NT2/D1 (cell line): ENCODE measurements around the gene DSCAML1.
A peak's percentile ranks its signal among the peaks of the same experiment; 100 is the strongest.

Experiments used
- DNase-seq: peaks from one replicate; pipeline ENCODE4 v3.0.0-alpha.2; 2011; ENCODE audit warnings: low read depth, low spot score
- H3K27me3 ChIP-seq: 2 replicates; pipeline ENCODE4 v1.6.0; 2011; ENCODE audit warnings: mild to moderate bottlenecking; ENCODE audit not compliant: insufficient read length, insufficient read depth
- H3K36me3 ChIP-seq: 2 replicates; pipeline ENCODE4 v1.6.1; 2011; ENCODE audit warnings: mild to moderate bottlenecking, low read length, mixed read lengths; ENCODE audit not compliant: insufficient read depth, insufficient read length
- H3K4me1 ChIP-seq: 2 replicates; pipeline ENCODE4 v1.5.1; 2011; ENCODE audit not compliant: insufficient read depth, insufficient read length
- H3K4me3 ChIP-seq: 2 replicates; pipeline ENCODE4 v1.5.1; 2011; ENCODE audit warnings: low read depth; ENCODE audit not compliant: insufficient read length
- H3K9ac ChIP-seq: 2 replicates; pipeline ENCODE4 v1.6.0; 2011; ENCODE audit warnings: low read depth; ENCODE audit not compliant: insufficient read length
- H3K9me3 ChIP-seq: 2 replicates; pipeline ENCODE4 v1.5.1; 2011; ENCODE audit warnings: mild to moderate bottlenecking, low read length; ENCODE audit not compliant: insufficient read depth
- SUZ12 ChIP-seq: IDR thresholded peaks from 2 replicates; pipeline ENCODE4 v1.6.1; 2011; ENCODE audit not compliant: insufficient read length, insufficient read depth; ENCODE audit errors: extremely low read depth
- YY1 ChIP-seq: IDR thresholded peaks from 2 replicates; pipeline ENCODE4 v1.6.1; 2011; ENCODE audit not compliant: insufficient read length, insufficient read depth
- ZNF274 ChIP-seq: IDR thresholded peaks from 2 replicates; pipeline ENCODE4 v1.6.1; 2011; ENCODE audit warnings: mild to moderate bottlenecking, low read depth, low read length

DSCAML1 gene

GRCh38 chr11:117498791-117499190 is 298.2 kb downstream of the DSCAML1 start:
- Histone ChIP-seq H3K4me1 (peaks cover 6% of the 10 kb centered on the region), H3K4me3 (no peak overlapping the region), H3K36me3 (no peaks in the 10 kb centered on the region), H3K9me3 (no peaks in the 10 kb centered on the region), H3K9ac (no peak overlapping the region), H3K27me3 (no peaks in the 10 kb centered on the region)
- DNase-seq = no peak
- TF ChIP-seq SUZ12 (no peak), ZNF274 (no peak), YY1 (no peak)

- DNase-seq = no peak
- no peak overlapping the region for H3K4me3 ChIP-seq
- H3K9me3 ChIP-seq = no peaks in the 10 kb centered on the region
- TF ChIP-seq ZNF274 (no peak), YY1 (no peak), SUZ12 (no peak)
- H3K9ac ChIP-seq = no peak overlapping the region
- peaks cover 6% of the 10 kb centered on the region for H3K4me1 ChIP-seq
- H3K36me3 ChIP-seq = no peaks in the 10 kb centered on the region
- H3K27me3 ChIP-seq = no peaks in the 10 kb centered on the region
These were observed 299.6 kb downstream of the DSCAML1 start for GRCh38 chr11:117497206-117497951.

GRCh38 chr11:117495357-117495756 is 301.7 kb downstream of the DSCAML1 start:
- TF ChIP-seq SUZ12 = no peak
- no peak for TF ChIP-seq ZNF274
- TF ChIP-seq YY1 = no peak
- Histone ChIP-seq H3K9ac (no peak overlapping the region), H3K27me3 (no peaks in the 10 kb centered on the region), H3K4me1 (peaks cover 7% of the 10 kb centered on the region), H3K4me3 (no peak overlapping the region), H3K36me3 (no peaks in the 10 kb centered on the region), H3K9me3 (no peaks in the 10 kb centered on the region)
- no peak for DNase-seq

GRCh38 chr11:117492578-117493251 is 304.3 kb downstream of the DSCAML1 start:
- Histone ChIP-seq H3K27me3 (no peaks in the 10 kb centered on the region), H3K9ac (peak overlapping the region; percentile 17), H3K36me3 (no peaks in the 10 kb centered on the region), H3K4me1 (peaks cover 14% of the 10 kb centered on the region), H3K4me3 (no peak overlapping the region), H3K9me3 (no peaks in the 10 kb centered on the region)
- no peak for DNase-seq
- TF ChIP-seq SUZ12 (no peak), ZNF274 (no peak), YY1 (no peak)

- no peaks in the 10 kb centered on the region for H3K36me3 ChIP-seq
- H3K9me3 ChIP-seq = no peaks in the 10 kb centered on the region
- DNase-seq = no peak
- H3K9ac ChIP-seq = no peak overlapping the region
- TF ChIP-seq YY1 = no peak
- no peak for TF ChIP-seq SUZ12
- no peak for TF ChIP-seq ZNF274
- no peaks in the 10 kb centered on the region for H3K27me3 ChIP-seq
- H3K4me3 ChIP-seq = no peak overlapping the region
- peaks cover 14% of the 10 kb centered on the region for H3K4me1 ChIP-seq
These were observed 306.1 kb downstream of the DSCAML1 start for GRCh38 chr11:117490911-117491310.

- Histone ChIP-seq H3K36me3 (no peaks in the 10 kb centered on the region), H3K4me1 (peaks cover 13% of the 10 kb centered on the region), H3K9me3 (no peaks in the 10 kb centered on the region), H3K27me3 (no peaks in the 10 kb centered on the region), H3K4me3 (no peak overlapping the region), H3K9ac (peak overlapping the region; percentile 34)
- TF ChIP-seq SUZ12 = no peak
- no peak for TF ChIP-seq ZNF274
- TF ChIP-seq YY1 = no peak
- DNase-seq = no peak
These were observed 306.9 kb downstream of the DSCAML1 start for GRCh38 chr11:117489999-117490679.
